NCI-H345 treated with DMSO at 0.1 percent for 48 hours (cell line): ENCODE data around the gene COL4A2.

Source experiments
- DNase-seq: peaks from one replicate; lab custom pipeline; 2025; ENCODE audit not compliant: unreplicated experiment; lab: John Stamatoyannopoulos, UW

The COL4A2 gene

GRCh38 chr13:110414283-110414682 lies 107.2 kb downstream of the COL4A2 start:
- DNase-seq: no peak

- DNase-seq: no peak
These were observed 107.8 kb downstream of the COL4A2 start for GRCh38 chr13:110414931-110415330.

GRCh38 chr13:110415669-110416068 lies 108.6 kb downstream of the COL4A2 start:
- DNase-seq: no peak

DNA sequence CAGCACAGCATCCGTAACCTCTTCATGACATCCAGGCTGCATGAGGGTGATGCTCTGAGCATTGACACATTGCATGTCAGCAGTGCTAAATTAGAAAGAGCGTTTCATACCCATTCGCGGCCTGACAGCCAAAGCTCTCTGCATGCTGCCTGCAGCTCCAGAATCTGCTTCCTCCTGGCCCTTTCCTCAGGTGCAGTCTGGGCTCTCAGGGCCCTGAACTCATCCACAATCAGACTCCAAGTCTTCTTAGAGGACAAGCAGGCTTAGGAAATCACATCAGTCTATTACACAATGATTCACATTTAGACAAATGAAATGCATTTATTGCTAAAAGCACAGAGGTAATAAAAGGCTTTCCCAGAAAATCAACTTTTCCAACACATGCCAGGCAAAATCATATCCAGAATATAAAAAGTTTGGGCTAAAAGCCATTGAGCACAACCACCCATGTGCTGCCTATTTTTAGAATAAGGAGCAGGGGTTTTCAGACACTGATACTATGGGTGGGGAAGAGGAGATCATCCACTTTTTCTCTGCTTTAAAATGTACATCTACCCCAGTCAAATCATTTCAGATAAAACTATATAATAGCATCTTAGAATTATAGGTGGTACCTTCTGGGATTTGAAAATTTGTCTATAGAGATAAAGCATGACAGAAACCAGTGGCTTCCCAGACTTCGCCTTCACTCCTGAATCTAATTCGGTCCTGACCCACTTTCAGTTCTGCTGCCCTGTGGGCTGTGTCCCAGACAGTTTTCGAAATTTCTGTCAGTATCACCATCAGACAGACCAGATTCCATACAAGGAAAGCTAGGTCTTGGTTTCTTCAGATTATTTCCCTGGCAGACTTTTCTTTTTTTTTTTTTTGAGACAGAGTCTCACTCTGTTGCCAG lies 109.3 kb downstream of the COL4A2 start:
- no peak for DNase-seq

DNA sequence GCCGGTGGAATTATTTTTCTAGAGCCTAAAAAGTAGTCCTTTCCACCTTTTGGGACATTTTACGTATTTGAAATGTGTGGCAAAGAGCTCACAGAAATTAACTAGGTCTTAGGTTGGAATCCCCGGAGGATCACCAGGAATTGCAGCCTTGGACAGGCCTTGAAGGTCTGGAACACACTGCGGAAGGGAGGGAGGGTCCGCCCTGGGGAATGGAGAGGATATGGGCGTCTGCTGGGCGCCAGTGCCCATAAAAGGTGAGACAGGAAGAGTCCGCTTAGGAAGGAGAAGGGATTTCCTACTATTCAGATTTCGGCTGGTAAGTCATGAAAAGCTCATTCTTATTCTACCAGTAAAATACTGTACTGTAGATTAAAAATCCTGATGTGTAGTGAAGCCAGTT lies 111.9 kb downstream of the COL4A2 start:
- no peak for DNase-seq

DNA sequence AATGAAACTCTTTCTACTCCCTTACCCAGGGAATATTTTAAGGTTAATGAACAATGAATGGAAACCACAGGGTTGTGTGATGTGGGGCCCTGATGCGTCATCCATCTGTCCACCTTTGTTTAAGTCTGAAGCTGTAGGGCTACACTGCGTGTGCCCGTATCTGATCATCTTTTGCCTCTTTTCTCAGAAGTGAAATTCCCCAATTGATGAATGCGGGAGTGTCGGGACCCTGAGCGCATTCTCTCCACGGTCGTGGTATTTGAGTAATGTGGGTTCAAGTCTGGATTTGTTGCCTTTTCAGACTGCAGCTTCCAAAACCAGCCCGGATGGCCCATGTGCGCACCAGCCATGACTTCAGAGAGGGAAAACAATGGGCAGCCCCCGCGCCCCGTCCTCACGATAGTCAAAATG lies 112.3 kb downstream of the COL4A2 start:
- DNase-seq: no peak

- no peak for DNase-seq
These were observed 112.9 kb downstream of the COL4A2 start for GRCh38 chr13:110419946-110420345.

GRCh38 chr13:110420626-110421025 lies 113.5 kb downstream of the COL4A2 start:
- DNase-seq: no peak

DNA sequence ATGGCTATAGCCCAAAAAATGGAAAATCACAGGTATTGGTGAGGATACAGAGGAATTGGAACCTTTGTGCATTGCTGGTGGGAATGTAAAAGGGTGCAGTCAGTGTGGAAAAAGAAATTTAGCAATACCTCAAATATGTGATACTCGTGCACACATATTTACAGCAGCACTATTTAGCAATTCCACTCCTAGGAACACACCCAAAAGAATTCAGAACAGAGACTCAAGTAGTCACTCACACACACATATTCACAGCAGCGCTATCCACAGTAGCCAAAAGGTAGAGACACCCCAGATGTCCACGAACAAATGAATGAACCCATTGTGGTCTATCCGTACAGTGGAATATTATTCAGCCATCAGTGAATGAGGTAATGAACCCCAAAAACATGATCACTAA lies 114.0 kb downstream of the COL4A2 start:
- DNase-seq: no peak

GRCh38 chr13:110421696-110422385 lies 114.8 kb downstream of the COL4A2 start:
- no peak for DNase-seq

DNA sequence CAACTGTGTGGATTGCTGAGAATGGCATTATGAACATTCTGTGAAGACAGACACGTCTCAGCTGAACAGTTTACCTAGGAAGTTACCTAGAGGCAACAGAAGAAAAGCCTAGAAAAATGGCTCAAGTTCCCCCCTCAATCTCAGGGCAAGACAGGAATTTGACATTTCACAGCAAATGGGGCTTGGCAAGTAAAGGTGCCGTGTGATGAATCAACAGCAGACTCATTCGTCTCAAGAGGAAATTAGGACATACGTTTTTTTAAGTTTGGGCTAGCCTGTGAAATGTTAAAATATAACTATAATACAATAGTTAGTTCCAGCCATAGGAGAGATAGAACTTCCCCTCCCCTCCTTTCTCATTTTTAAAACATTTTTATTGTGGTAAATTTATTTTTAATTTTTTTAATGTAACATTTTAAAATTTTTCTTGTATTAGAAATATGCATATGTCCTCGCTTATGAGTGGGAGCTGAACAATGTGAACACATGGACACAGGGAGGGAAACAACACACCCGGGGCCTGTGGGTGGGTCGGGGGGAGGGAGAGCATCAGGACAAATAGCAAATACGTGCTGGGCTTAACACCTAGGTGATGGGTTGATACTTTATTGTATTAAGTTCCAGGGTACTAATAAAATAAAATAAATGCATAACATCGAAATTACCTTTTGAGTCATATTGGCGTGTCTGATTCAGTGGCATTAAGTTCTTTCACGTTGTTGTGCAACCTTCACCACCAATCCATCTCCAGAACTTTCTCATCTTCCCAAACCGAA lies 116.0 kb downstream of the COL4A2 start:
- DNase-seq: no peak

GRCh38 chr13:110423689-110424302 lies 116.7 kb downstream of the COL4A2 start:
- no peak for DNase-seq

GRCh38 chr13:110424569-110425443 lies 117.7 kb downstream of the COL4A2 start:
- no peak for DNase-seq

DNA sequence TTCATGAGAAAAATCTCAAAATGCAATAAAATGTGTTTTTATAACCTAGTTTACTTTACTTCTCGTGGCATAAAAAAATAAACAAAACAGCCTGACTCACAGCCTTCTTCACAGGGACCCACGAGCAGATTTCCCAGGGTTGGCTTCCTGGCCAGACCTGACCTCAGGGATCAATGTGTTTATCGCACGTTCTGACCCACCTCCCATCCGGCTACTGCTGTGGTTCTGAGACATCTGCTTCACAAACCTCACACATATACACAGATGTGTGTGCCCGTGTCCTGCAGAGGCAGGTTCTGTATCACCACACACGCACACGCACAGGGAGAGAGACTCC lies 118.3 kb downstream of the COL4A2 start:
- DNase-seq: no peak

DNA sequence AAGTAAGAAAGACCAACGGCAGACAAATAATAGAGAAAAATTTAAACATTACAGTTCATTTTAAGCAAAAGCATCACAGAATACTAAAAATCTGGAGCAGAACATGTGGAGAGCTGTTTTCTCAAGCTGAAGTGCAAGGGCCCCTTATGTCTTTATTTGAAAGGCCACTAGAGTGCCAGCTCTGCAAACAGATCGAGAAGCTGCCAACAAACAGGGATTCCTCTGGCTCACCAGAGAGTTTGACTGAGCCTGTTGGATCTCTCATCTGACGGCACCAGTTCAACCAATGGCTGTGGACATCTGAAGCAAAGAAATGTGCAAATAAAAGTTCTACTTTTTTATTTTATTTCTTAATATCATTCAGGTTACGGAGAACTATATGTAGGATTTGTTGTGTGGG lies 119.7 kb downstream of the COL4A2 start:
- DNase-seq: no peak

- DNase-seq: no peak
These were observed 121.2 kb downstream of the COL4A2 start for GRCh38 chr13:110428313-110428712.

DNA sequence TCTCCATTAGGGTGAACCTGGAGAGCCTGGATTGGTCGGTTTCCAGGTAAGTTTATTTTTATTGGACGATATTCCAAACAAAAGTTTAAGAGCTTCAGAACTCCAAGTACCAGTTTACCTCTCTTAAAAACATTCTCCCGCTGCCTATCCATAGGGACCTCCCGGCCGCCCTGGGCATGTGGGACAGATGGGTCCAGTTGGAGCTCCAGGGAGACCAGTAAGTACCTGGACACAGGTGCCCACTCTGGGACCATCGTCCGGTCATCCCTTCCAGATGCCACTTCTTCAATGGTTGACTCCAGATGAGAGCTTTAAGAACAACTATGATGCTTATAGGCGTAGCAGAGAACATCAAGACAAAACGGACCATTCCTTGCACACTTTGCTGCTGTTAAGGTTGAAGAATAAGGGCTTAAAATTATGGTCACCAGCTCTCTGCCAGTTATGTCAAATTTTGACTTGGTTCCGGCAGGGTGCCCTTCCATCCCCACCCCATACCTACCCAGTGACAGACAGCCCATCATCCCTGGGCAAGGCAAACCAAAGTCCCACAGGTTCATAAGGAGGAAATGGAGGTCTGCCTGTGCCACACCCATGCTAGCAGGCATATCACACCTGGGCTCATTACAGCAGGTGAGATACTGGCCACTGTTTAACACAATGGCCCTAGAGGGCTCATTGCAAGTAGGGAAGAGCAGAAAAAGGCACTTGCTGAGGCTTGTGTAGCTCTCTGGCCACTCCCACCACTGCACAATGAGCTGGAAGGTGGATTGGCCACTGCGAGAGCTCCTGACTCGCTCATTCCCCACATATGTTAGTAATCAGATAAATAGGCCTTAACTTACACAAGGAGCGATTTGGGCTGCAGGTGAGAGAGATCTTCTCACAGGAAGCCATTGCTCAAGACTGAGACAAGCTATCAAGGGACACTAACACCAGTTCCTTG lies 123.6 kb downstream of the COL4A2 start:
- DNase-seq: no peak

- DNase-seq: no peak
These were observed 124.6 kb downstream of the COL4A2 start for GRCh38 chr13:110431425-110432294.
